Skeletal muscle tissue (tissue), 4 donors: ENCODE measurements around the gene HMCES. TPM values are rescaled to one million over a fixed set of nuclear protein-coding genes. Genes with fewer than 3 reads are reported as not detected.
A peak's percentile ranks its signal among the peaks of the same experiment; 100 is the strongest.
"Not testable (repeated sequence)": the region's sequence is repeated elsewhere in the genome, so short reads cannot be mapped to it uniquely, and the experiment has no call there.

Source experiments
- H3K27ac ChIP-seq: one replicate; pipeline ENCODE4 v1.7.0; 2013; ENCODE audit warnings: mild to moderate bottlenecking, low read depth, low read length, inconsistent platforms
- H3K27me3 ChIP-seq, 3 donors: one replicate each; pipeline ENCODE4 v1.7.0; 2013; ENCODE audit warnings: low read length in 3 of 3; ENCODE audit not compliant: control insufficient read depth in 3 of 3, insufficient read depth in 3 of 3
- H3K36me3 ChIP-seq, 3 donors: one replicate each; pipeline ENCODE4 v1.7.0; 2013; ENCODE audit warnings: low read length in 3 of 3; ENCODE audit not compliant: control insufficient read depth in 3 of 3, insufficient read depth in 3 of 3
- H3K4me1 ChIP-seq, 3 donors: one replicate each; pipeline ENCODE4 v1.7.0; 2013; ENCODE audit warnings: low read length in 3 of 3, mild to moderate bottlenecking in 3 of 3; ENCODE audit not compliant: control insufficient read depth in 3 of 3, insufficient read depth in 3 of 3
- H3K4me3 ChIP-seq, 3 donors: one replicate each; pipeline ENCODE4 v1.7.0; 2013; ENCODE audit warnings: low read length in 3 of 3
- H3K9ac ChIP-seq, 3 donors: one replicate each; pipeline ENCODE4 v1.7.0; 2013; ENCODE audit warnings: low read length in 3 of 3, mild to moderate bottlenecking in 3 of 3, moderate library complexity in 2 of 3, low read depth in 1 of 3
- H3K9me3 ChIP-seq, 3 donors: one replicate each; pipeline ENCODE4 v1.7.0; 2013; ENCODE audit warnings: low read length in 3 of 3; ENCODE audit not compliant: control insufficient read depth in 3 of 3
- total RNA-seq: library from RNA; depleted of rRNA; stranded (reverse); fragments of >200 nt; gene quantifications from one replicate; pipeline ENCODE4 v1.2.3, GENCODE V29; 2014
- donor health status: Osteomylitis.

The HMCES gene
- total RNA-seq, 1 donor from 2014 or later, result 17.2 TPM

DNA sequence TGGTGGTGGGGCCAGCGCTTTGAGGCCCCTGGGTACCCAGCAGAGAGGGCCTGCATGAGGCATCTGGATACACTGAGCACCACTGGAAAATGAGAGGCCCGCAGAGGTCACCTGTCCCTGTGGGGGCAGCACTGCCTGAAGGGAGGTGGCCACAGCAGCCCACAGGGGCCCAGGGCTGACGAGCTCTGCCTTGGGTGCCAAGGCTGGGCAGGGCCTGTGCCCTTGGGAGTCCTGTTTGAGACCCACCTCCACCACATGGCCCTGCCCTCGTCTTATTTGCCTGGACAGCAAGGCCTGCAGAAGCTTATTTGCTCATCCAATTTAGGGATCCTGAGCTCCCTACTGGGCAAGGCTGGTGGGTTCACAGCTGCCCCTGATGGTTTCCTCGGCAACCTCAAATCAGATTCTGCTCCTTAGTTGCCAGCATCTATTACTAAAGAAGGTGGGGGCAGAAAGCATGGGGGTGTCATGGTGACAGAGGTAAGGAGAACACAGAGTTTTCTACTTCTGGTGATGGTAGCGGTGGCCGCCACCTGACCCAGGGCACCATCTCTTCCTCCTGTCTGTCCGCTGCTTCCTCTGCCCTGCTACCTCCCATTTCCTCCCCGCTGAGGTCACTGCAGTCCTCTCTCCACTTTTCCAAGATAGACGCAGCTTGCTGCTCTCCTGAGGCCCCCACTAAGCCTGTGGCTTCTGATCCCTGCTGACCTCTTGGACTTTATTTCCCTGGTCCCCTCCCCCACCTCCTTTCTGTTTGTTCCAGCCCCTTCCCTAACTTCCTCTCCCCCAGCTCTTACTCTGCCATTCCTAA is 62.9 kb downstream of the HMCES start:
- H3K27me3 ChIP-seq, result peaks cover 0 to 13% (median 9%) of the 10 kb centered on the region in 3 donors

DNA sequence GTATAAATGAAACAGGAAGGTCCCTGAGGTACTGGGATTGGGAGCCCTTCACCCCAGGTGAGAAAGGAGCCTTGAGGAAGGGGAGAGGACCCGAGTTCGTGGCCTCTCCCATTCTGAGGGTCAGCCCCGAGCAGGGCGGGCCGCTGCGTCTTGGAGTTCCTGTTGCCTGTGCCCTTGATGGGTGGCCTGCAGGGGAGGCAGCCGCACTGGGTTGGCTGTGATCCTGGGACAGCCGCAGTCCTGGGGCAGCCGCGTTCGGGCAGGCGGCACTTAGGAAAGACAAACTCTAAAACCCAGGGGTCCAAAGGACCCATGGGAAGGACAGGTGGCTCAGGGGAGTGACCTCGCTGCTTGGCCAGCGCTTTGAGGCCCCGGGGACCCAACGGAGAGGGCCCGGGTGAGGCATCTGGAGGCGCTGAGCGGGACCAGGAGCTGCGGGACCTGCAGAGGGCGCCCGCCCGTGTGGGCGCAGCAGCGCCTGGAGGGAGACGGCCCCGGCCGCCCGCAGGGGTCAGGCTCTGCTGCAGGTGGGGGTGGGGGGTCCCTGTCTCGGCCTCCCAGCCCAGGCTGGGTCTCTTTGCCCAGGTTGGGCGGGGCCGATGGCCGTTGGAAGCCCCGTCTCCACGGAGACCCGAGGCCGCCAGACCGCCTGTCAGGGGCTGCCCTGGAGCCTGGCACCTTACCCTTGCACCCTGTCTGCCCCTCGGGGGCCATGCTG is 65.1 kb downstream of the HMCES start:
- Histone ChIP-seq H3K27me3 (peaks cover 0 to 13% (median 10%) of the 10 kb centered on the region in 3 donors), H3K4me3 (peak overlapping the region; percentile 20 to 35 (median 29)), H3K4me1 (peaks cover 7 to 12% (median 9%) of the 10 kb centered on the region in 3 donors), H3K9ac (peak overlapping the region in 1 of 3 donors; percentile 40), H3K36me3 (no peaks in the 10 kb centered on the region), H3K9me3 (no peaks in the 10 kb centered on the region), H3K27ac (no peak overlapping the region)

More for the DNA sequence above, 62.9 kb downstream of the HMCES start:
- Histone ChIP-seq H3K9ac (no peak overlapping the region), H3K36me3 (no peaks in the 10 kb centered on the region), H3K4me3 (no peak overlapping the region), H3K4me1 (peaks cover 3 to 9% (median 4%) of the 10 kb centered on the region in 3 donors), H3K9me3 (no peaks in the 10 kb centered on the region), H3K27ac (no peak overlapping the region)

- H3K4me3 ChIP-seq, result peak overlapping the region in 1 of 3 donors; percentile 4
- H3K4me1 ChIP-seq, result peaks cover 7 to 12% (median 12%) of the 10 kb centered on the region in 3 donors
- no peaks in the 10 kb centered on the region for H3K9me3 ChIP-seq
- H3K9ac ChIP-seq, result no peak overlapping the region
- no peak overlapping the region for H3K27ac ChIP-seq
- no peaks in the 10 kb centered on the region for H3K36me3 ChIP-seq
- H3K27me3 ChIP-seq, result peaks cover 0 to 13% (median 10%) of the 10 kb centered on the region in 3 donors
Observed at GRCh38 chr3:129344540-129345220, 66.0 kb downstream of the HMCES start.

DNA sequence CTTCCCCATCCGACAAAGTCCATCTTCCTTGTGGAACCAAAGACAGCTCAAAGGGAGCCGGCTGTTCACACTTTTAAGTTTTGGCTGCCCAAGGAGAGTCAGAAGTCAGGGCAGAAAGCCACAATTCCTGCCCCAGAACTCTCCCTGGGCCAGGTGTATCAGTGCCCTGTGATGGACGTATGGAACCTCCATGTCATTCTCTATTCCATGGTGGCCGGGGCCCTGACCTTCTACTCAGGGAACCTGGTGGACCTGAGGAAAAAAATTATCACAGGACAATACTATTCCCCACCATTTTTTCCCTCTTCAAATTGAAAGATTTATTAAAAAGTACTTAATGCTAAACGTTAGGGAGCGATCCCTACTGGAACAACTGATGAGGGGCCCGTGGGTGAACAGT is 66.6 kb downstream of the HMCES start:
- Histone ChIP-seq H3K36me3 (no peaks in the 10 kb centered on the region), H3K9me3 (no peaks in the 10 kb centered on the region), H3K4me1 (peaks cover 7 to 13% (median 12%) of the 10 kb centered on the region in 3 donors), H3K4me3 (no peak overlapping the region), H3K27ac (no peak overlapping the region), H3K9ac (no peak overlapping the region), H3K27me3 (peaks cover 0 to 13% (median 10%) of the 10 kb centered on the region in 3 donors)

DNA sequence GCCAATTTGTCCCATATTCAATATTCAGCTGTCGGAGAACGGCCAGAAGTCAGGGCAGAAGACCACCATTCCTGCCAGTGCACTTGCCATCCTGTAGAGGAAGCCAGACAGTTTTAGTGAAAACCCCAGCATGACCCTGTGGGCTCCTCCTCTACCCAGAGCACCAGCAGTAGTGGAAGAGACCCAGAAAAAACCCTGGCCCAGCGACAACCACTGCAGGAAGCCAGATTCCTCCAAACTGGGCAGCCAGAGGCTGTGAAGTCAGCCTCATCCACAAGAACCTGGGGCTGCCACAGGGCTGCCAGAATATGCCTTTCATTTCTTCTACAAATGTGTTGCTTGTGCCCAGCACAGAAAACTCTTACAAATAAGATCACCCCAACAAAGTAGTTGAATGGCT is 67.3 kb downstream of the HMCES start:
- peaks cover 7 to 13% (median 12%) of the 10 kb centered on the region in 3 donors for H3K4me1 ChIP-seq
- no peak overlapping the region for H3K4me3 ChIP-seq
- no peak overlapping the region for H3K9ac ChIP-seq
- peaks cover 0 to 13% (median 10%) of the 10 kb centered on the region in 3 donors for H3K27me3 ChIP-seq
- no peaks in the 10 kb centered on the region for H3K9me3 ChIP-seq
- H3K36me3 ChIP-seq, result no peaks in the 10 kb centered on the region
- no peak overlapping the region for H3K27ac ChIP-seq

DNA sequence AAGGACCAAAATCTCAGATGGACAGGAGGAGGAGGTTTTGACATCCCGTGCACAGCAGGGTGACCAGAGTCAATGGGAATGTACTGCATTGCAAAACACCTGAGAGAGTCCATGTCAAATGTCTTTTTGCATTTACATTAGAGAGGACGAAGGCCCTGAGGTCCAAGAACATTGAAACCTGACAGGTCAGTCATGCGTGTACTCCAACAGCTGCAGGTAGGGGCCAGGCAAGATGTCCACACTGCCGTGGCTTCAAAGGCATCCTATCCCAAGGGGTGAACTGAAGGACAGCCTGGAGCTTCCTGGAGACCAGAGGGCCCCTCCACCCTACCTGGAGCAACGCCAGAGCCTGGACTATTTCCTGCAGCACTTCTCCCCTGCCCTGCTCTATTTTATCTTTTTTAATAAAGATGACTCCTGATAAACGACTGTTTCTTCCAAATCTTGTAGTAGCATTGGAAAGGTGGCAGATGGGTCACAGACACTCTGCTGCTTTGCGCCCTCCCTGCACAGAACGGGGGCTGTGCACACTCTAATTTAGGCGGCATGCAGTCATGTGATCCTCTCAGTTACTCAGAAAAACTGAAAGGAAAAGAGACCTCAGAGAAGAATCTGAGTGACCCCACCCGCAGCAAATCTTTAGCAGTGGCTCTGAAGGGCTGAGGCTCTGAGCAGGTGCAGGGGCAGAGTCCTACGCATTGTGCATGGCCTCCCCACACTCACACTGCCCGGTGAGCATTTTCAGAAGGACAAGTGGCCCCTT is 68.2 kb downstream of the HMCES start:
- Histone ChIP-seq H3K36me3 (no peaks in the 10 kb centered on the region), H3K4me3 (no peak overlapping the region), H3K9ac (no peak overlapping the region), H3K27me3 (peaks cover 0 to 13% (median 10%) of the 10 kb centered on the region in 3 donors), H3K9me3 (no peaks in the 10 kb centered on the region), H3K4me1 (peaks cover 7 to 13% (median 12%) of the 10 kb centered on the region in 3 donors), H3K27ac (no peak overlapping the region)

- Histone ChIP-seq H3K4me3 (no peak overlapping the region), H3K4me1 (peaks cover 7 to 13% (median 12%) of the 10 kb centered on the region in 3 donors)
Observed at GRCh38 chr3:129347458-129347845, 68.8 kb downstream of the HMCES start.

GRCh38 chr3:129348734-129349133 is 70.1 kb downstream of the HMCES start:
- no peak overlapping the region for H3K27ac ChIP-seq
- peaks cover 7 to 12% (median 10%) of the 10 kb centered on the region in 3 donors for H3K4me1 ChIP-seq
- no peaks in the 10 kb centered on the region for H3K9me3 ChIP-seq
- H3K4me3 ChIP-seq, result no peak overlapping the region
- peaks cover 0 to 13% (median 10%) of the 10 kb centered on the region in 3 donors for H3K27me3 ChIP-seq
- H3K36me3 ChIP-seq, result no peaks in the 10 kb centered on the region
- H3K9ac ChIP-seq, result no peak overlapping the region

More at GRCh38 chr3:129347458-129347845, 68.8 kb downstream of the HMCES start:
- no peaks in the 10 kb centered on the region for H3K9me3 ChIP-seq
- no peaks in the 10 kb centered on the region for H3K36me3 ChIP-seq
- peaks cover 0 to 13% (median 10%) of the 10 kb centered on the region in 3 donors for H3K27me3 ChIP-seq
- no peak overlapping the region for H3K9ac ChIP-seq
- H3K27ac ChIP-seq, result no peak overlapping the region

GRCh38 chr3:129349169-129349568 is 70.5 kb downstream of the HMCES start:
- not testable (repeated sequence) for H3K36me3 ChIP-seq, H3K27ac ChIP-seq, H3K9me3 ChIP-seq, H3K4me3 ChIP-seq, H3K9ac ChIP-seq
- peaks cover 4 to 13% (median 5%) of the 10 kb centered on the region in 3 donors for H3K4me1 ChIP-seq
- peaks cover 0 to 13% (median 7%) of the 10 kb centered on the region in 3 donors for H3K27me3 ChIP-seq
